GM19239 (cell line): ENCODE measurements around the gene VWA8.

Experiments
- DNase-seq: peaks from one replicate; pipeline ENCODE4 v3.0.0; 2011; ENCODE audit warnings: low spot score; ENCODE audit not compliant: insufficient read length
- FAIRE-seq: peaks from 2 replicates; lab custom pipeline; 2011; peaks lifted over from hg19 to GRCh38; lab: Jason Lieb, UNC

The VWA8 gene

DNA sequence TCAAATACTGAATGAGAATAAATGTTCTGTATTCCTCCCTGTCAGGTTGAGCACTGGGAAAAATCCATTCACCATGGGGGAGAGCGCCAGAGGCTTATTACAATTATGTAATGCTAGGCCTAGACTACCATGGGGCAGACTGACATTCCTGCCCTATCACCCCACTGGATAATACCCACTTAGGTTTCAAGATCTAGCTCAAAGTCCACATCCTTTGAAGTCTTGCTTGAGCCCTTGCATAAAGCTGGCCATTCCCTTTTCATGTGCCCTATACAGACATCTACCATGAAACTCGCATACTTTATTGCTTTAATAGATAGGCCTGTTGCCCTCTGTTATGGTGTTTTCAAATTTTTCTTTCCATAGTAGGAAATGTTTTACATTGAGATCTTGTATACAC is 354.3 kb downstream of the VWA8 start:
- DNase-seq (no peak), FAIRE-seq (no peak)

DNA sequence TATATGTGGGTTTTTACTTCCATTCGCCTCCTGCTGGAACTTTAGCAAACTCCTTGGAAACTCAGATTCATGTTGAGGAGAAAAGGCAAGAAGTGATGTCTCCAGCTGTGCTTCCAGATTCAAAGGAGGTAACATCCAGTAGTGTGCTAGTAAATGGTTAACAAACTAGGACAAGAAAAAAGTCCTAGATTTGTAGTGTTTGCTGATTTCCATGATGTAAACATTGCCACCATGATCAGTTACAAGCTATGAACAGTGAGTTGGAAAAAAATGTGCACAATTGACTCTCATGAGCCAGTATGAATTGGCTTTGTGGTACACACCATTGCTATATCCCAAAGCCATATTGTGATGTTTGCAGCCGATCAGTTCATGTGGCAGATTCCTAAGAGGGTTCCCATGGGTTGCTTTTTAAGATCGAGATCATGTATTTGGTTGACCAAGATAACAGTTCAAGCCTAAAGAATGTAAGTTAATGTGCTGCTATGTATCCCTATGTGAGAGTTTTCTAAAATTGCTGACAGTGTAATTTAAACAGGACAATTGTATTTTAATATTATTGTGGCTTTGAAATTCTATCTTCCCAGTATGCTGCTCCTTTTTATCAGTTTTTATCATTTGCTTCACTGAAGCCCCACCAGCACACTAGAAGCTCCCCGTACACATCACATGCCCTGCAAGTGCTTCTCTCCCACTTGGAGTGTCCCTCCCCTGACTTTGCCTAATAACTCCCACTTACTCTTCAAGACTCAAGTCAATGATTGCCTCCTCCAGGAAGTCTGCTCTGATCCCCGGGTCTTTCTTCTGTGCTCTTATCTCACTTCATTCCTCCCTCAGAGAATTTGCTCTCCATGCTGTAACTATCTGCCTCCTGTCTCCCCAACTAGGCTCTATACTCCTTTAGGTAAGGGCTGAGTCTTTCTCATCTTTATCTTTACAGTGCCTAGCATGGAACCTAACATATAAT is 355.3 kb downstream of the VWA8 start:
- FAIRE-seq = no peak
- DNase-seq = no peak

DNA sequence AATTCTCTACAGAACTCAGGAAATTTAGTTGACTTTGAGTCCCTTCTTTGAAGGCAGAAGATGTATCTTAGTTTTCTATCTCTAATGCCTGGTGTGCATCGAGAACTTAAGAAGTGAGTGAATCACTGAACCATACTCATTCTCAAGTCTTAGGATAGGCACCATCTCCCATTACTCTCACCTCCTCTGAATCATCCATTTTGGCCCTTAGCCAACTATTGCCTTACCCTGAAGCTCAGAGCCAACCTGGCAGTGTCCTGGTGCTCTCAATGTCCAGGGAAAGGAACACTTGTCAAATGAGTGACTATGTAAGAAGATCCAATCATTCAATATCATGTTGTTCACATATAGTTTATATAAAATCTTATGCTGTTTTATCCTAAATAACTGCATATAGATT is 357.0 kb downstream of the VWA8 start:
- no peak for FAIRE-seq

DNA sequence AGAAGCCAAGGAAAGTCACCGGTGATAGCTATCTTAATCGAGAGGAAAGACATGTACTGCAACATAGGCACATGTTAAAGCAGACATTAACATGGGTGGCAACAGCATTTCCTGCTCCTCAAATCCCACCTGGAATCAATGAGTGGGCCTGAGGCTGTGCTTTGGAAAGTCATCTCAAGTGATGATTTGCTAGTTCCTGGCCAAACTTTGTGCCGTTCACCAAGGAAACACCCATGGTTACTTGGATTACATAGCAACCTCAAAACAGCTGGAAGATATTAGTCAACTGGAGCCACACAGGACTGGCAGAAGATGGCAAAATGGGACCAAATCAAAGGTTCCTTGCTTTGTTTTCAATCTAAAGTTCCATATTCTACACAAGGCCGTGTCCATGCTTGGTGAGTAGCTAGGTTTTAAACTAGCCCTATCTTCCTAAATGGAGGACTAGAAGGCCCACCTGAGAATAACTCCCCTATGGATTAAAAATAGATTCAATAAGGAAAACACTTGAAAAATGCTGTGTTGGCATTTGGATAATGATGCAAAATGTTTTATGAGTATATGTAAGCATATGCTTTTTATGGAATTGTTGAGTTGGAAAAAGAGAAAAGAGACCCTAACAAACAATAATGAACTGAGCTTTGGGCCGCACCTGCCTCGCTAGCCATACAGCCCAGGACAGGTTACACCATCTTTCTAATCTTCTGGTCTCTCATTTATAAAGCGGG is 359.0 kb downstream of the VWA8 start:
- FAIRE-seq (no peak), DNase-seq (no peak)

More for the DNA sequence above, 357.0 kb downstream of the VWA8 start:
- DNase-seq = no peak

DNA sequence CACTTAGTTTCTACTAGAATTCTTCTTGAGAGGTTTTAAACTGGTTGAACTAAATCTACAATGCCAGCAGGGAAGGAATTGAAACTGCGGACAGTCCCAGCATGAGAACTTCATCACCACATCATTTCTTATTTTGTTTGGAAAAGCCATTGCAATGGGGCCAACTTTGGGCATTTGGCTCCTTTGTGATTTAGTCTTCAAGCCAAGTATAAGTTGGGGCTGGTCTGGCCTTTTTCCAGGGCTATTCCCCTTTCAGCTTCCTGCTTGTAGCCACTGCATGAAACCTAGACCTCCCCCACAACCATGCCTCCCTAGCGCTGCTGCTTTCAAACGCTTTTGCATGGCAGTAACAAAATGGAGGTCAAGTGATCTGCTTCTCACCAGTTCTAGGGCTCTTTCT is 361.3 kb downstream of the VWA8 start:
- DNase-seq (no peak), FAIRE-seq (no peak)

DNA sequence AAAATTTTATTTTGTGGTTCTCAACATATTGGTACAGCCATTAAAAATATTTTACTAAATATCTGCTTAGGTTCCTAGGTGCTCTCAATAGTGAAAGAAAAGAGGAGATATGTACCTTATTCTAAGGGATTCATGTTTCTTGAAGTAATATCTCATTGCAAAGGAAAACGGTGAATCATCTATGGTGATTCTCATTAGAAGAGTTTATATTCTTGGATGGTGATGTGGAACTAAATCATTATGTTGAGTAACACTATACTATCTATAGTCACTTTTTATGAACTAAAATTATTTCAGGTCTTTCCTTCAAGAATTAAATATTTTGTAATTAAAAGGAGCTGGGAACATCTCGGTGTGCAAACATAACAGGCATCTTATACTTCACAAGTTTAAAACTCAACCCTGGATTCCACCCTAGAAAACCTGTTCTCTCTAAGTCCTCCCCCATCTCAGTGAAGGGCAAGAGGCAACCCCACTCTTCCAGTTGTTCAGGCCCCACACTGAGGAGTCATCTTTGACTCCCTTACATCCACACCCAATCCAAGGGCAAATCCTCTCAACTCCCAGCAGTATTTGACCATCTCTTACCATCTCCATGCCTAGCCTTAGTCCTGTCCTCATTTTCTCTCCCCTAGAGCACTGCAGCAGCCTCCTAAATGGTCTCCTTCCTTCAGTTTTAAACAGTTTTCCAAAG is 363.4 kb downstream of the VWA8 start:
- no peak for DNase-seq
- FAIRE-seq = no peak

DNA sequence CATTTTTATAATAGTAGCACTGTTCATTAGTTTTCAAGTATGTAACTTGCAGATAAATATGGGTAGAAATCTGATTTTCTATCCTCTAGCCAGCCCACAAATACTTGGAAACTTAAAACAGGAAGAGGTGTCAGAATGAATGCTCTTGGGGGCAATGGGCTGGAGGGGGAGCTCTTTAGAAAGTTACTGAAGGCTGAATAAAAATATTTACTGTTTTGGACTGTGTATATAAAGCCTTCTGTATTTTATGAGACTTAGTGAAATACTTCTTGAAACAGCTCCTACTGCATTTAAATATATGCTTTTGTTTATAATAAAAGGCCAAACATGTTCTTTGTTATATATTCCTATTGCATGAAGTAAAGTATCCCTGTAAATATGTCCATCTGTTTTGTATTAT is 364.7 kb downstream of the VWA8 start:
- DNase-seq = no peak
- no peak for FAIRE-seq

DNA sequence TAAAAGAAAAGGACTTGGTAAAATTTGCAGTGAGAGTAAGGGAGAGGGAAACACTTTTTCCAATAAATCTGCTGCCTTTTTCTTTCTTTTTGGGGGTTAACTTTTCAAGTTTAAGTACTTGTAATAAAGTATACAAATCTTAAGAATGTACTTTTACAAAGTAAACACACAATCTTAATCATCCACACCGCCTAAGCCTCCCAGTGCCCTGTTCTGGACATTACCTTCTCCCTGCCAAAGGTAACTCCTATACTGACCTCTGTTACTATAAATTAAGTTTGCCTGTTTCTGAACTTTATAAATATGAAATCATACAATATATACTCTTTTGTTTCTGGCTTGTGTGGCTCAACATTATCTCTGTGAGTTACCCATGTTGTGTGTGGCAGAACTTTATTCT is 365.6 kb downstream of the VWA8 start:
- FAIRE-seq = no peak
- no peak for DNase-seq

DNA sequence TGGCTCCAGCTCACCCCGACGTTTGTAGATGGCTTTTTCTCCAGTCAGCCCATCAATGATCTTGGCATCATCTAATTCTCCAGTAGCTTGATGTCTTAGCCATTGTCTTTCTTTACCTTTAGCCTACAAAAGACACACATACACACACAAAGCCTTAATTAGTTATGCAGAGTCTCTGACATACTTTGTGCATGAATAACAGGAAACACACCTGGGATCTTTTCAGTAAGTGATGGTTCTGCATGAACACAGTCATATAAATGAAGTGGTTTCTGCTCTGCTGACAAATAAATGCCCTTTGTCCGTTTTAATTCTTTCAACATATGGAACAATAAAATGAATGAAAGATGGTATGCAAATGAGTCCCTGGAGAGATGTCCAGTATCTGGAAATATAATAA is 370.3 kb downstream of the VWA8 start:
- DNase-seq (no peak), FAIRE-seq (no peak)

DNA sequence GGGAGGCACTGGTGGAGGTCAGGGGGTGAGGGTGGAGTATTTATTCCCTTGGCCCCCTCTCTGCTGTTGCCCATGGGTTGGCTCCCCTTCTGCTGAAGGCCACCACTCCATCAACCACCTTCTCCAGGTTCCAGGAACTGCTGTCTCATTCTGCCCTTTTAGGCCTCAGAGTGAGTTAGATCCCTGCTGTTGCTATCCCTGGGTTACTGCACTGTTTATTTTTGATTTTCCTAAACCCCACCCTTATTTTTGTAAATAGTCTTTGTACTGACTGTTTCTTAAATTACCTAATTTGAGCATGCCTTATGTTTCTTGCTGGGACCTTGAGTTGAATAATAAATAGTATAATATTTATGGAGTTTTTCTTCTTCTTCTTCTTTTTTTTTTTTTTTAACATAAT is 370.8 kb downstream of the VWA8 start:
- DNase-seq (no peak), FAIRE-seq (no peak)

DNA sequence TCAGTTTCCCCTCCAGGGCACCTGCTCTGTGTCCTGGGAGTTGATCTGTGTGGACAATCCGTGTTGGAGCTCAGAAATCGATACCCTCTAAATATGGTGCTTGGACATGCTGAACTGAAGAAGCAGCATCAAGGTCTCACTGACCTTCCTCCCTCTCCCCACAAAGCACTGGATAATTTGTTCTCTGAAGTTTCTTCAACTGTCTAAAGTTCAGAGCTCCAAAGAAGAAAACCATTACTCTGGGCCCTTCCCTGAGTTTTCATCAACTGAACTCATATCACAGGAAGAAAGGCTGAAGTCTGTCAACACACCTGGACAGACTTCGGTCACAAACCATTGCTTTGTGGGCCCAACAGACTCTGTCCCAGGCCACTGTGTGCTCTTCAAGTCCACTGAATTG is 371.5 kb downstream of the VWA8 start:
- no peak for FAIRE-seq

DNA sequence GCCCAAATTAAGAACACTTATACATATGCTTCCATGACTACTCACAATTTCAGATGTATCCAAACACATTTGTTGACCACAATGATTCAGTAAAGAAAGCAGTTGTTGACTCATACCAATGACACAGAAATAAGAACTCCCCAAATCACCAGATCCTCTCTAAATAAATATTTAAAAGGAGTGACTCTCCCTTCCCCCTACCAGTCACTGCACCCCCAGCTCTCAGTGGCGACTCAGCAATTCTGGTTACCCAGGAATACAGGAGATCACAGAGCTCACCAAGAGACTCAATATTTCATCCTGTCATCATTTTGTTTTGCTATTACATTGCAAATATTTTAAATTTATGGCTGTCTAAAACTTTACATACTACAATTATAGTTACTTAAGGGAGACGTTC is 372.0 kb downstream of the VWA8 start:
- FAIRE-seq (no peak), DNase-seq (no peak)

More for the DNA sequence above, 371.5 kb downstream of the VWA8 start:
- no peak for DNase-seq

DNA sequence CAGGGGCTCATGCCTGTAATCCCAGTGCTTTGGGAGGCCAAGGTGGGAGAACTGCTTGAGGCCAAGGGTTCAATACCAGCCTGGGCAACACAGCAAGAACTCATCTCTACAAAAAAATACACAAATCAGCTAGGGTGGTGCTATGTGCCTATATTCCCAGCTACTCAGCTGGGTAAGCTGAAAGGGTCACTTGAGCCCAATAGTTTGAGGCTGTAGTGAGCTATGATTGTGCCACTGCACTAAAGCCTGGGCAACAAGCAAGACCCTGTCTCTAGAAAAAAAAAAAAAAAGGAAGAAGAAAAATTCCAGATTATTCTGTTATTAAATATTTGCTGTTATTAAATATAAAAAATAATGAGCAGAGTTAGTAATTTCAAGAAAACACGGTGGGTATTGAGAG is 372.5 kb downstream of the VWA8 start:
- DNase-seq (no peak), FAIRE-seq (no peak)

DNA sequence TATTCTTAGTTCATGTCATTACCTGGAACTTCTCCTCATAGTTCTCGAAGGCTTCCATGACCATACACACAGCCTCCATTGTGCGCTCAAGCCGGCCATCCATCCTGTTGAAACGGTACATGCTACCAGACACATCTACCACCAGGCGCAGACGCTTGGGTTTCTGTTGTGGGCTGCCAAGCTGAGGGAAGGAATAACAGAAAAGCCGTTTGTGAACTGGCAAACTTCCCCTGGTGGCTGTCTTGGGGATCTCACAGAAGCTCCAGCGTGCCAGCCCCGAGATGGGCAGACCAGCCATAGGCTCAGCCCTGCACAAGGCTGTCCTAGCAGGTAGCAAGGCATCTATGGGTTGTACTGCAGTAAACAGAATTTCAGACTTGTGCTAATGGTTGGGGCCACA is 373.4 kb downstream of the VWA8 start:
- no peak for FAIRE-seq
- no peak for DNase-seq

DNA sequence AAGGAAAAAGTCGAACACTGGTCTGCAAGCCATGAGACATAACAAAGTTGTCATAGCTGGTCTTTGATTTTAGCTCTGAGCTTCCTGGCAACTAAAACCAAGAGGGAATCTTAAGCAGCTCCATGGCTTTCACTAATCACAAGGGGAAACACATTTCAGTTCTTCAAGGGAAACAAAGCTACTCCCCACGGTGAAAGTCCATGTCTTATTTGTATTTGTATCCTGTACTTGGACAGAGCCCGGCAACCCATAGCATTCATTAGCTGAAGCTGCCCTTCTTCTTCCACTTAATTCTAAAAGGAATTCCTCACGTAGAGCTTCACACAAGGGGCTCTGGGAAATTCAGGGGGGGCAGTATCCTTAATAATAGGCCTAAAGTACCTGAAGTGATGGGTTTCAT is 374.7 kb downstream of the VWA8 start:
- FAIRE-seq = no peak
- no peak for DNase-seq

DNA sequence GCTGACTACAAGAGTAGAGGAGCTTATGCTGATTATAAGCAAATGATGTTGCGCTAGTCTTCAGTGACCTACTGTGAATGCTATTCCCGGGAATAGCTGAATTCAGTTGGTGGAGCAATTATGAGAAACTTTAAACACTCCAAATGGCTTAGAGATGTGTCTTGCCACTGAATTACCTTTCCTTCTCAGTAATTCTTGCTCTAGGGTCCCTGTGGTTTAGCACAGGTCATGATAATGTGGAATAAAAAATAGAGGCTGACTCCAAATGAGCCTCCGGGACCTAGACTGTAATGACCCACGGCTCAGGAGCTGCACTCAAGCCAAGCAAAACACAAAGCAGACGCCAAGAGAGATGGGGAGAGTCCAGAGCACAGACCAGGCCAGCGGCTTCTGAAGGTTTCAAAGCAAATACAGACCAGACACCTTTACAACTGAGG is 378.9 kb downstream of the VWA8 start:
- DNase-seq (no peak), FAIRE-seq (no peak)

DNA sequence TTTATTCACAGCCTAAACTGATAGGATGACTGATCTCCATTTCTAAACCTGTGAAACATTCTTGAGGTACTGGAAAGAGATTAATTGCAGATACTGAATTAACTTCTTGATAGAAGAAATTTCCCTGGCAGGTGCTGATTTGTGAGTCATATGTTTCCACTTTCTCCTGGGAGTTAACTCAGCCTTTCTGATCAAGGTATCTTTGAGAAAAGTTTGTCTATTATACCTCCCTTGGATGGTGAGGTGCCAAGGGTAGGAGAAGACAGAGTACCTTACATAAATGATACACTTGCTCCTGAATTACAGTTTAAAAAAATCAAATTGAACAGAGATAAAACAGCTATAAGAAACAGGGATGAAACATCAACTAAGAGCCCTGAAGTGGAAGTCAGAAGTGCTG is 380.6 kb downstream of the VWA8 start:
- DNase-seq (no peak), FAIRE-seq (no peak)

DNA sequence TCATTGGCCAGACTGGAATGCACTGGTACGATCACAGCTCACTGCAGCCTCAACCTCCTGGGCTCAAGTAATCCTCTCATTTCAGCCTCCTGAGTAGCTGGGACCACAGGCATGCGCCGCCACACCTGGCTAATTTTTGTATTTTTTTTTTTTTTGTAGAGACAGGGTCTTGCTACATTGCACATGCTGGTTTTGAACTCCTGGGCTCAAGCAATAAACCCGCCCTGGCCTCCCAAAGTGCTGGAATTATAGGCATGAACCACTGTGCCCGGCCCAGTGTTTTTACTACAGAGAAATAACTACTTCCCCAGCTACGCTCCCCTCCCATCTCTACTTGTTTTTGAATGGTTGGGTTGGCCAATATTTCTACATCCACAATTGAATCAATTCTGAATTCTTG is 381.0 kb downstream of the VWA8 start:
- DNase-seq (no peak), FAIRE-seq (no peak)

DNA sequence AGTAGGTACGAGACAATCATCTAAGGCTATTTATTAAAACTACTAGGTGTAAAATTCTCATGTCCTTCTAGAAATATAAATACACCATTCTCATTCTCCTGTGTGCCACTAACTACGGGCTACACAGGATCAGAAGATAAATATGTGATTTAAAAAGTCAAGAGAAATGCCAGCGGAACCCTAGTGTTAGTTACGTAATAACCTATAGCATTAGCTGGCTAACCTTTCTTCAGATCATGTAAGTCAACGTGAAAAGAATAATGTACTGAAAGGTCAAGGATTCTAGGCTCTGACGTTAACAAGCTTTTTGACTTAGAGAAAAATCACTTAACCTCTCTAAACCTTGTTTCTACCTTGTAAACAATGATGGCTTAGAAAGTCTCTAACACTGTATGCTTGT is 381.7 kb downstream of the VWA8 start:
- DNase-seq (no peak), FAIRE-seq (no peak)

DNA sequence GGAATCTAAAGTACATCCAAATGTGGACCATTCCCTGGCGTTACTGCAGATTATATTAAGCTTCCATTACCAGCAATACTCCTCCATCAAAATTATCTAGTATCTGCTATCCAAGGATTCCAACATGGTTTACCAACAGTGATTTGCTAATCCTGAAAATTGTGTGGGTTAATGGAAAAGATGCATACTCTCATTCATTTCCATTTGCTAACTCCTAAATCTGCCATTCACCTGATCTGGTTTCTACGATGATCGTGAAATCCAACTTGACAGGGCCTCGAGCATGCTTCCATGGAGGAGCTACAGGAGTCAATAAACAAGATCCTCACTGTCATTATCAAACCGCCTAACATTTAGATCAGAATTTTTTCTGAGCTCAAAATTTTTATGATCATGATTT is 382.5 kb downstream of the VWA8 start:
- no peak for FAIRE-seq
- DNase-seq = no peak

DNA sequence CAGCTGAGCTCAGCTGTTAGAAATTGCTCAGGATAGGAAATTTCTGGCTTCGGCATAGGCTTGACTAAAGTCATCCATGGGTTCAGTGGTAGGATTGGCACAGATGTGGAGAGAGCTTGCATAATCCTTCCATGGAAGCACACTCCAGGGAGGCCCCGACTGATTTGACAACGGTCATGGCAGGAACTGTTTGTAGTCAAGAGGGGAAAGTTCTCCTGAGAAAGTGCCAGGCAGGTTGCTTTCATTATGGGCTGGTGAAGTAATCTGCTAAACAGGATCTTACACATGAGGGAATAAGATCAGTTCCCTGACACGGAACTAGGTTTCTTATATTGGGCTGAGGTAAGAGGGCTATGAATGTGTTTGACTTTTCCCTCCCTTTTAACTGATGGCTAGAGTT is 383.5 kb downstream of the VWA8 start:
- FAIRE-seq (peak; percentile 28), DNase-seq (no peak)
